HG02943 (cell line): Measurements from ENCODE around the gene WDR46.
"Not testable (repeated sequence)": the region's sequence is repeated elsewhere in the genome, so short reads cannot be mapped to it uniquely, and the experiment has no call there.

ENCODE experiments used
- ATAC-seq: cut with Tn5 transposase; IDR thresholded peaks from one replicate; pipeline ENCODE4 v1.9.1; 2021; ENCODE audit warnings: mild to moderate bottlenecking, low read depth, moderate library complexity; ENCODE audit not compliant: unreplicated experiment

The WDR46 gene

GRCh38 chr6:33288141-33288920 lies 708 bp downstream of the WDR46 start:
- ATAC-seq = no peak

GRCh38 chr6:33286946-33287914 lies 1.8 kb downstream of the WDR46 start:
- no peak for ATAC-seq

- not testable (repeated sequence) for ATAC-seq
Observed at GRCh38 chr6:33285214-33285613, 3.8 kb downstream of the WDR46 start.

GRCh38 chr6:33280539-33280938 lies 8.5 kb downstream of the WDR46 start:
- ATAC-seq = no peak

GRCh38 chr6:33279971-33280511 lies 9.0 kb downstream of the WDR46 start:
- no peak for ATAC-seq

- no peak for ATAC-seq
Observed at GRCh38 chr6:33279257-33279695, 9.8 kb downstream of the WDR46 start.

- no peak for ATAC-seq
Observed at GRCh38 chr6:33278810-33279209, 10.2 kb downstream of the WDR46 start.

- no peak for ATAC-seq
Observed at GRCh38 chr6:33278392-33278741, 10.7 kb downstream of the WDR46 start.

- ATAC-seq = no peak
Observed at GRCh38 chr6:33277663-33278391, 11.2 kb downstream of the WDR46 start.

GRCh38 chr6:33276864-33277662 lies 12.0 kb downstream of the WDR46 start, which contains the start of gene B3GALT4:
Gene B3GALT4, plus strand, starts transcription at chr6:33277123. Its CDS starts 297 bp downstream, at chr6:33277420.
- no peak for ATAC-seq

- ATAC-seq = no peak
Observed at GRCh38 chr6:33276581-33276863, 12.5 kb downstream of the WDR46 start.

GRCh38 chr6:33275795-33276580 lies 13.1 kb downstream of the WDR46 start:
- ATAC-seq = not testable (repeated sequence)

- no peak for ATAC-seq
Observed at GRCh38 chr6:33273924-33274902, 14.8 kb downstream of the WDR46 start.

- ATAC-seq = no peak
Observed at GRCh38 chr6:33273129-33273923, 15.7 kb downstream of the WDR46 start.

GRCh38 chr6:33272275-33273128 lies 16.5 kb downstream of the WDR46 start:
- ATAC-seq = peak; percentile 19
